Dermis blood vessel endothelial cell (primary cell): ENCODE measurements around the gene SHANK2. TPM values are rescaled to one million over a fixed set of nuclear protein-coding genes. Genes with fewer than 3 reads are reported as not detected.

Experiments
- total RNA-seq: library from RNA; depleted of rRNA; stranded (reverse); fragments of >200 nt; gene quantifications from 2 replicates; pipeline ENCODE4 v1.2.3, GENCODE V29; 2014

SHANK2 gene
- total RNA-seq, 1 donor from 2014 or later: 0.68 TPM

Other genes with a start within 250 kb of the SHANK2 start
- gene DHCR7, start 195.8 kb upstream of the SHANK2 start, total RNA-seq: 41.9 and 110 TPM in 2 replicates
- gene NADSYN1, start 200.6 kb upstream of the SHANK2 start, total RNA-seq: 92.2 and 128 TPM in 2 replicates